Osteocyte (in vitro differentiated cells): ENCODE data around the gene GRN. TPM values are rescaled to one million over a fixed set of nuclear protein-coding genes. Genes with fewer than 3 reads are reported as not detected.

Experiments
- DNase-seq: peaks from one replicate; pipeline ENCODE4 v3.0.0; 2021; ENCODE audit warnings: mixed read lengths; ENCODE audit not compliant: unreplicated experiment; ENCODE audit errors: extremely low spot score
- H3K27ac Mint-ChIP-seq: one replicate; pipeline ENCODE4 v1.8.0; 2021; ENCODE audit warnings: mild to moderate bottlenecking, mixed read lengths; ENCODE audit not compliant: unreplicated experiment
- H3K27me3 Mint-ChIP-seq: one replicate; pipeline ENCODE4 v1.8.0; 2021; ENCODE audit warnings: mixed read lengths; ENCODE audit not compliant: unreplicated experiment
- H3K36me3 Mint-ChIP-seq: one replicate; pipeline ENCODE4 v1.8.0; 2021; ENCODE audit warnings: mixed read lengths; ENCODE audit not compliant: unreplicated experiment
- H3K4me1 Mint-ChIP-seq: one replicate; pipeline ENCODE4 v1.8.0; 2021; ENCODE audit warnings: mixed read lengths; ENCODE audit not compliant: unreplicated experiment
- H3K4me3 Mint-ChIP-seq: one replicate; pipeline ENCODE4 v1.8.0; 2021; ENCODE audit warnings: mild to moderate bottlenecking, moderate library complexity, mixed read lengths; ENCODE audit not compliant: unreplicated experiment
- H3K9me3 Mint-ChIP-seq: one replicate; pipeline ENCODE4 v1.8.0; 2021; ENCODE audit warnings: mixed read lengths; ENCODE audit not compliant: unreplicated experiment
- CTCF ChIP-seq: fragments of 200-600 bp; sonication (generic); IDR thresholded peaks from 2 replicates; pipeline ENCODE4 v1.5.0; 2021; ENCODE audit warnings: antibody characterized with exemption, mild to moderate bottlenecking, moderate library complexity
- total RNA-seq: library from RNA; stranded (reverse); gene quantifications from 2 replicates; pipeline ENCODE4 v1.2.1, GENCODE V29; 2021

Gene GRN
- total RNA-seq, 1 donor from 2014 or later = 574 TPM

GRCh38 chr17:44315760-44316731 is 29.1 kb upstream of the GRN start:
- no peak for DNase-seq

GRCh38 chr17:44317545-44317944 is 27.6 kb upstream of the GRN start:
- no peak for DNase-seq
- Mint-ChIP-seq H3K36me3 (peaks cover 8% of the 10 kb centered on the region), H3K27ac (no peak overlapping the region), H3K9me3 (no peaks in the 10 kb centered on the region), H3K4me3 (no peak overlapping the region), H3K27me3 (peaks cover 47% of the 10 kb centered on the region), H3K4me1 (peaks cover 11% of the 10 kb centered on the region)
- TF ChIP-seq CTCF = no peak

More at GRCh38 chr17:44315760-44316731, 29.1 kb upstream of the GRN start:
- H3K9me3 Mint-ChIP-seq = no peaks in the 10 kb centered on the region
- H3K4me1 Mint-ChIP-seq = peaks cover 11% of the 10 kb centered on the region
- no peak overlapping the region for H3K27ac Mint-ChIP-seq
- peaks cover 47% of the 10 kb centered on the region for H3K27me3 Mint-ChIP-seq
- no peak for TF ChIP-seq CTCF
- peaks cover 6% of the 10 kb centered on the region for H3K36me3 Mint-ChIP-seq
- H3K4me3 Mint-ChIP-seq = peak overlapping the region; percentile 64

- Mint-ChIP-seq H3K4me3 (no peak overlapping the region), H3K27me3 (peaks cover 43% of the 10 kb centered on the region), H3K27ac (no peak overlapping the region), H3K4me1 (peaks cover 13% of the 10 kb centered on the region), H3K9me3 (no peaks in the 10 kb centered on the region), H3K36me3 (peaks cover 8% of the 10 kb centered on the region)
- no peak for DNase-seq
- TF ChIP-seq CTCF = no peak
Measured at GRCh38 chr17:44318077-44318892, 26.8 kb upstream of the GRN start.

- no peaks in the 10 kb centered on the region for H3K9me3 Mint-ChIP-seq
- H3K27me3 Mint-ChIP-seq = peaks cover 32% of the 10 kb centered on the region
- DNase-seq = no peak
- peaks cover 8% of the 10 kb centered on the region for H3K36me3 Mint-ChIP-seq
- peaks cover 20% of the 10 kb centered on the region for H3K4me1 Mint-ChIP-seq
- no peak overlapping the region for H3K27ac Mint-ChIP-seq
- no peak overlapping the region for H3K4me3 Mint-ChIP-seq
- TF ChIP-seq CTCF = no peak
Measured at GRCh38 chr17:44320066-44320465, 25.0 kb upstream of the GRN start.
